GM21576 (cell line): ENCODE measurements around the gene TBX2.

Experiments
- ATAC-seq: cut with Tn5 transposase; IDR thresholded peaks from one replicate; pipeline ENCODE4 v1.9.1; 2021; ENCODE audit warnings: mild to moderate bottlenecking, moderate library complexity; ENCODE audit not compliant: unreplicated experiment

TBX2 gene

GRCh38 chr17:61385577-61386236, 13.9 kb upstream of the TBX2 start:
- no peak for ATAC-seq

GRCh38 chr17:61386251-61386650, 13.4 kb upstream of the TBX2 start:
- no peak for ATAC-seq

- ATAC-seq = no peak
Observed at GRCh38 chr17:61387011-61387410, 12.6 kb upstream of the TBX2 start.

- ATAC-seq = no peak
Observed at GRCh38 chr17:61387511-61388305, 11.9 kb upstream of the TBX2 start.

GRCh38 chr17:61388561-61389356, 10.9 kb upstream of the TBX2 start:
- no peak for ATAC-seq

- ATAC-seq = no peak
Observed at GRCh38 chr17:61389670-61390478, 9.8 kb upstream of the TBX2 start.

- ATAC-seq = no peak
Observed at GRCh38 chr17:61390479-61390791, 9.2 kb upstream of the TBX2 start.

- no peak for ATAC-seq
Observed at GRCh38 chr17:61391595-61392291, 7.9 kb upstream of the TBX2 start.

- ATAC-seq = no peak
Observed at GRCh38 chr17:61392679-61393078, 7.0 kb upstream of the TBX2 start.

- no peak for ATAC-seq
Observed at GRCh38 chr17:61393550-61393903, 6.1 kb upstream of the TBX2 start.

GRCh38 chr17:61393904-61394629, 5.6 kb upstream of the TBX2 start:
- no peak for ATAC-seq

GRCh38 chr17:61394630-61395408, 4.8 kb upstream of the TBX2 start:
- ATAC-seq = no peak

GRCh38 chr17:61395409-61395982, 4.1 kb upstream of the TBX2 start:
- no peak for ATAC-seq

- no peak for ATAC-seq
Observed at GRCh38 chr17:61395983-61396585, 3.6 kb upstream of the TBX2 start.

- no peak for ATAC-seq
Observed at GRCh38 chr17:61396586-61397085, 3.0 kb upstream of the TBX2 start.

GRCh38 chr17:61397086-61397842, 2.4 kb upstream of the TBX2 start:
- ATAC-seq = no peak

- ATAC-seq = no peak
Observed at GRCh38 chr17:61398721-61399130, 917 bp upstream of the TBX2 start.
